A172 (cell line): ENCODE data around the gene NUDT3. TPM values are rescaled to one million over a fixed set of nuclear protein-coding genes. Genes with fewer than 3 reads are reported as not detected.
A peak's percentile ranks its signal among the peaks of the same experiment; 100 is the strongest.
"Not testable (repeated sequence)": the region's sequence is repeated elsewhere in the genome, so short reads cannot be mapped to it uniquely, and the experiment has no call there.

Source experiments
- DNase-seq: peaks from one replicate; pipeline ENCODE4 v3.0.0-alpha.2; 2015; ENCODE audit warnings: low spot score
- total RNA-seq: library from RNA; depleted of rRNA; stranded (reverse); fragments of >200 nt; shearing (Covaris generic); gene quantifications from 2 replicates; pipeline ENCODE4 v1.2.3, GENCODE V29; 2014

NUDT3 gene
- total RNA-seq, 1 experiment from 2014 or later = 13.1 TPM

- no peak for DNase-seq
Observed at GRCh38 chr6:34259529-34260069, 132.9 kb downstream of the NUDT3 start.

GRCh38 chr6:34252395-34252794, 140.1 kb downstream of the NUDT3 start:
- DNase-seq = not testable (repeated sequence)

GRCh38 chr6:34249469-34250261, 142.8 kb downstream of the NUDT3 start:
- DNase-seq = no peak

- peak; percentile 85 for DNase-seq
Observed at GRCh38 chr6:34248727-34249468, 143.6 kb downstream of the NUDT3 start, which contains the start of gene SMIM29. Gene SMIM29 (minus strand): TSS chr6:34249006. CDS start chr6:34247791, 1,215 bp downstream.

- DNase-seq = peak; percentile 52
Observed at GRCh38 chr6:34248198-34248726, 144.2 kb downstream of the NUDT3 start.

- DNase-seq = no peak
Observed at GRCh38 chr6:34247481-34248197, 144.8 kb downstream of the NUDT3 start.

- DNase-seq = no peak
Observed at GRCh38 chr6:34246563-34247391, 145.7 kb downstream of the NUDT3 start.

- no peak for DNase-seq
Observed at GRCh38 chr6:34246249-34246562, 146.3 kb downstream of the NUDT3 start.

- not testable (repeated sequence) for DNase-seq
Observed at GRCh38 chr6:34245761-34246140, 146.7 kb downstream of the NUDT3 start.

GRCh38 chr6:34245032-34245760, 147.3 kb downstream of the NUDT3 start:
- DNase-seq = not testable (repeated sequence)

GRCh38 chr6:34243901-34244884, 148.3 kb downstream of the NUDT3 start:
- peak; percentile 93 for DNase-seq

GRCh38 chr6:34243131-34243771, 149.2 kb downstream of the NUDT3 start:
- peak; percentile 60 for DNase-seq

- DNase-seq = no peak
Observed at GRCh38 chr6:34242252-34243130, 150.0 kb downstream of the NUDT3 start.

- DNase-seq = no peak
Observed at GRCh38 chr6:34241351-34242215, 150.9 kb downstream of the NUDT3 start.

GRCh38 chr6:34240329-34241248, 151.9 kb downstream of the NUDT3 start:
- no peak for DNase-seq
